Smooth muscle cell of bladder (primary cell): Measurements from ENCODE around the gene DMXL1. TPM values are rescaled to one million over a fixed set of nuclear protein-coding genes. Genes with fewer than 3 reads are reported as not detected.

Source experiments
- total RNA-seq: library from RNA; depleted of rRNA; stranded (reverse); fragments of >200 nt; gene quantifications from 2 replicates; pipeline ENCODE4 v1.2.3, GENCODE V29; 2014

The DMXL1 gene, protein sequence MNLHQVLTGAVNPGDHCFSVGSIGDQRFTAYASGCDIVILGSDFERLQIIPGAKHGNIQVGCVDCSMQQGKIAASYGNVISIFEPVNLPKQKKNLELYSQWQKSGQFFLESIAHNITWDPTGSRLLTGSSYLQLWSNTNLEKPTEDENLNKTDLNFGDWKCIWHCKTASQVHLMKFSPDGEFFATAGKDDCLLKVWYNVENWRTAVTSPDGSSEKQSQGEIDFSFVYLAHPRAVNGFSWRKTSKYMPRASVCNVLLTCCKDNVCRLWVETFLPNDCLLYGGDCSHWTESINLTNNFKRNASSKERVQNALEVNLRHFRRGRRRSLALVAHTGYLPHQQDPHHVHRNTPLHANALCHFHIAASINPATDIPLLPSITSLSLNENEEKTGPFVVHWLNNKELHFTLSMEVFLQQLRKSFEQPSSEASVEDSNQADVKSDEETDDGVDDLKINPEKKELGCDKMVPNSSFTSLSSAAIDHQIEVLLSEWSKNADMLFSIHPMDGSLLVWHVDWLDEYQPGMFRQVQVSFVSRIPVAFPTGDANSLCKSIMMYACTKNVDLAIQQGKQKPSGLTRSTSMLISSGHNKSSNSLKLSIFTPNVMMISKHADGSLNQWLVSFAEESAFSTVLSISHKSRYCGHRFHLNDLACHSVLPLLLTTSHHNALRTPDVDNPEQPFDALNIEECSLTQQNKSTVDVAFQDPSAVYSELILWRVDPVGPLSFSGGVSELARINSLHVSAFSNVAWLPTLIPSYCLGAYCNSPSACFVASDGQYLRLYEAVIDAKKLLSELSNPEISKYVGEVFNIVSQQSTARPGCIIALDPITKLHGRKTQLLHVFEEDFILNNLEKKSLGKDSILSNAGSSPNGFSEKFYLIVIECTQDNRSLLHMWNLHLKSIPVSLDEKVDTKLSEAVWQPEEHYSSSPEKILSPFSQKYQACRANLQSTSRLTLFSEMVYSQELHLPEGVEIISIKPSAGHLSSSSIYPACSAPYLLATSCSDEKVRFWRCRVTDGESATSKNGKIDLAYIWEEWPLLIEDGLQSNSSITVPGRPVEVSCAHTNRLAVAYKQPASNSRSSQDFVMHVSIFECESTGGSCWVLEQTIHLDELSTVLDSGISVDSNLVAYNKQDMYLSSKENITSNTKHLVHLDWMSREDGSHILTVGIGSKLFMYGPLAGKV (N-terminal part only)
- 33.7 and 36.6 TPM in 2 replicates for total RNA-seq

DNA sequence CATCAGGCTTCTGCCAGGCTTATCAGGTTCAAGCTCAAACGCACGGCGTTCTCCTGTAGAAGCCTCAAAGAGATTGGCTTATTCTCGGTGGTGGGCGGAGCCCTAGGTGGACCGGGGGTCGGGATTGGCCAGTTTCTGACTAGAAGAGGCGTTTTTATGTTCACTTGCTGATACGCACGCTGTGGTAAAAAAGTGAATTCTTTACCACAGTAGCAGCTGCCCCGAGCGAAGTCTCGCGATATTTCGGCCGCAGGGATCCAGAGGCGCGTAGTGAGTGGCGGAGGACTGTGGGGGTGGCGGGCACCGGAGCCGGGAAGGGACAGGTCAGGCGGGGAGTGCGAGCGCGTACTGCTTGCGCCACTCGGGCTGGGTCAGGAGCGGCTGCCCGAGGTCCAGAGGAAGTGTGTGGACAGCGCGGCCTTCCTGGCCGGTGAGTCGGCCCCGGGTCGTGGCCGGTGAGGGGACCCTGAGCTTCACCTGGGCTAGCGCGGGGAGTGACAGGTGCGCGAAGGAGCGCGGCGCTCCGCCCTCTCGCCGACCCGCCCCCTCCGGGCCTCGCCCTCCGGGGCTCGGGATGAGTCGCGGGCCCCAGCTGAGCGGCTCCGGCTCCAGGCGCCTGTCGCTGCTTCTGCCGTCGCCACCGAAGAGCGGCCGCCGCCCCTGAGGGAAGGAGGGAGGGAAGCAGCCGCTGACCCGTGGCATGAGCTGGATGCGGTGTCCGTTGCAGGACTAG lies at the start of gene DMXL1:
DMXL1 (plus strand) TSS at position 260 of the 733 bp plus-strand sequence. CDS start 483 bp downstream, outside the sequence.

Other genes starting within 250 kb of the DMXL1 start
- 3.0 and 3.5 TPM in 2 replicates for gene DTWD2, start 82.5 kb upstream of the DMXL1 start, total RNA-seq